Hair follicle dermal papilla cell (primary cell): ENCODE data around the gene SPR. TPM values are rescaled to one million over a fixed set of nuclear protein-coding genes. Genes with fewer than 3 reads are reported as not detected.

Experiments
- total RNA-seq: library from RNA; depleted of rRNA; stranded (reverse); fragments of >200 nt; gene quantifications from 2 replicates; pipeline ENCODE4 v1.2.3, GENCODE V29; 2012

Gene SPR
- 14.3 and 17.0 TPM in 2 replicates for total RNA-seq

DNA sequence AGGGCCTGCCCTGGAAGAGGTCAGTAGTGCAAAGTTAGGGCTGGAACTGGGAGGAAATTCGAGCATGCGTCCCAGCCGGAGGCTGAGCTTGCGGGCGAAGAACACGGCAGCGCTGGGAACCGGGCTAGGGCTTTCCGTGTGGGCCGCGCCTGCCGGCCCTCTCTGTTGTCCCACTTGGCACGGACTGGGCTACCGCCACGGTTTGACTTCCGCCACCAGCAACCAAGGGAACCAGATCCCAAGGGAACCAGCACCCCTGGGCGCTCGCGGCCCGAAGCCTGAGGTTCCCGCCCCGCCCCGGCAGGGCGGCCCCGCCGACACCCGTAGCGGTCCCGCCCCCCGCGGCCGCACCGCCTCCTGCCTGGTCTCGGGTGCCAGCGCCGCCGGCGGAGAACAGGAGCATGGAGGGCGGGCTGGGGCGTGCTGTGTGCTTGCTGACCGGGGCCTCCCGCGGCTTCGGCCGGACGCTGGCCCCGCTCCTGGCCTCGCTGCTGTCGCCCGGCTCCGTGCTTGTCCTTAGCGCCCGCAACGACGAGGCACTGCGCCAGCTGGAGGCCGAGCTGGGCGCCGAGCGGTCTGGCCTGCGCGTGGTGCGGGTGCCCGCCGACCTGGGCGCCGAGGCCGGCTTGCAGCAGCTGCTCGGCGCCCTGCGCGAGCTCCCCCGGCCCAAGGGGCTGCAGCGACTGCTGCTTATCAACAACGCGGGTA, at the start of gene SPR:
SPR (plus strand) TSS at position 377 of the 708 bp plus-strand sequence; CDS start at position 402, 25 bp downstream.

DNA sequence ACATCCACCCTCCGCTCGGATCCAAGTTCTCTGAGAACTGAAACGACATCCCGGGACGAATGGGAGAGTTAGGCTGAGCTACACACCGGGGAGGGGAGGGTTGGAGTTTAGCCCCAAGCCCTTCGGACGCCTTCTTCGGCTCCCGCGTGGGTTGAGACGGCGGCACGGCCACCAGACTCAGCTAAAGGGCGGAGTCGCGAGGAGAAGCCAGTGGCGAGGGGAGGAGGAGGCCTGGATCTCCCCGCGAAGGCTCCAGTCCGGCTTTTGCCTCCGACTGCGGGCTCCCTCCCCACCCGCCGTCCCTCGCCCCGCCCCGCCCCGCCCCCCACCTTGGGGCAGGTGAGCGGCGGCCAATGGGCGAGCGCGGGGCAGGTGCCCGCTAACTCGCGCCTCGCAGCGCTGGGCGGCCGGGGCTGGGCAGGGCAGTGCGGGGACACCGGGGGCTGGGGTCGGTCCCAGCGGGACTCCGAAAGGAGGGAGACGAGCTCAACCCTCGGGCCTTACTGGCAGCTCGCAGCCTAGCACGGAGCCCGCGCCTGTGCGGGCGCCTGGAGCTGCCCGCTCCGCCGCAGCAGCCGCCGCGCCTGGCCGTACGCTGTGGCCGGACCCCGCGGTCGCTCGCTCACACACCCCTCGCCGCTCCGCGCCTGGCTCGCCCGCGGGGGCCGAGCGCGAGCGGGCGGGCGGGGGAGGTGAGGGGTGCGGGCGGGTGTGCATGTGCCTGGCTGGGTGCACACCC, 30.1 kb downstream of the SPR start, which contains the start of gene EMX1:
EMX1 (plus strand) TSS at position 382 of the 739 bp plus-strand sequence; CDS start at position 716, 334 bp downstream.

Other genes starting within 250 kb of the SPR start
- 30.7 and 31.2 TPM in 2 replicates for gene EXOC6B, start 61.4 kb upstream of the SPR start, total RNA-seq
- not detected in 2 replicates for gene EMX1, start 30.1 kb downstream of the SPR start, total RNA-seq
- gene SFXN5, start 184.3 kb downstream of the SPR start, total RNA-seq, result 11.1 and 15.1 TPM in 2 replicates
- 94.9 and 96.9 TPM in 2 replicates for gene RAB11FIP5, start 225.5 kb downstream of the SPR start, total RNA-seq